HepG2 (cell line): ENCODE results near the gene TAF13. TPM values are rescaled to one million over a fixed set of nuclear protein-coding genes. Genes with fewer than 3 reads are reported as not detected.

Experiments
- BCLAF1 ChIP-seq: fragments of 450-650 bp; IDR thresholded peaks from 2 replicates; pipeline ENCODE4 v1.6.1; 2017; ENCODE audit warnings: mild to moderate bottlenecking
- FOSL2 ChIP-seq: sonication (generic); formaldehyde crosslinking; IDR thresholded peaks from 2 replicates; pipeline ENCODE4 v1.4.0; 2020; ENCODE audit warnings: missing genetic modification reagents
- FOXK2 ChIP-seq: fragments of 450-650 bp; IDR thresholded peaks from 2 replicates; pipeline ENCODE4 v1.6.1; 2016
- KLF12 ChIP-seq: sonication (generic); formaldehyde crosslinking; IDR thresholded peaks from 2 replicates; pipeline ENCODE4 v1.4.0; 2020; ENCODE audit warnings: missing genetic modification reagents, borderline replicate concordance
- NR2C2 ChIP-seq: sonication (generic); formaldehyde crosslinking; IDR thresholded peaks from 2 replicates; pipeline ENCODE4 v1.4.0; 2020; ENCODE audit warnings: missing genetic modification reagents, mild to moderate bottlenecking, moderate library complexity, borderline replicate concordance
- ZBTB26 ChIP-seq: IDR thresholded peaks from 2 replicates; pipeline ENCODE4 v1.6.1; 2016; ENCODE audit warnings: missing compliant biosample characterization, missing genetic modification reagents, borderline replicate concordance
- ZBTB3 ChIP-seq: sonication (generic); formaldehyde crosslinking; IDR thresholded peaks from 2 replicates; pipeline ENCODE4 v1.4.0; 2020; ENCODE audit warnings: low read depth, mild to moderate bottlenecking, moderate library complexity, missing genetic modification reagents, borderline replicate concordance
- ZMYM2 ChIP-seq: sonication (generic); formaldehyde crosslinking; IDR thresholded peaks from 2 replicates; pipeline ENCODE4 v1.8.0; 2022; ENCODE audit warnings: mild to moderate bottlenecking, missing genetic modification reagents
- ZNF251 ChIP-seq: sonication (generic); formaldehyde crosslinking; IDR thresholded peaks from 2 replicates; pipeline ENCODE4 v1.9.0; 2021; ENCODE audit warnings: mild to moderate bottlenecking, missing genetic modification reagents
- ZNF44 ChIP-seq: sonication (generic); formaldehyde crosslinking; IDR thresholded peaks from 2 replicates; pipeline ENCODE4 v1.5.1; 2020; ENCODE audit warnings: mild to moderate bottlenecking, missing genetic modification reagents
- polyA plus RNA-seq, 8 experiments: library from polyadenylated mRNA; depleted of rRNA in 3 of 8; stranded (reverse) in 7 of 8; unstranded in 1 of 8; fragments of >200 nt; fragmentation: Illumina TruSeq in 4 of 8; extraction: Trizol in 4 of 8; gene quantifications; 2 replicates each; pipeline versions ENCODE4 v1.2.1 to v1.2.3, GENCODE V29; 2011 to 2016; ENCODE audit warnings: low read depth in 4 of 8, missing spikeins in 1 of 8, mixed read lengths in 1 of 8; ENCODE audit not compliant: insufficient read depth in 1 of 8
- total RNA-seq, 5 experiments: library from RNA; depleted of rRNA; stranded (reverse); fragments of >200 nt; fragmentation: Illumina TruSeq; extraction: Trizol; gene quantifications; 2 replicates each; pipeline ENCODE4 v1.2.3, GENCODE V29; 2016; ENCODE audit warnings: low read depth in 1 of 5
- TF ChIP-seq, protein P1 (sequence below): sonication (generic); formaldehyde crosslinking; IDR thresholded peaks from 2 replicates; pipeline ENCODE4 v1.5.0; 2020; ENCODE audit warnings: missing genetic modification reagents, mild to moderate bottlenecking, borderline replicate concordance
- TF ChIP-seq, protein P2 (sequence below): sonication (generic); formaldehyde crosslinking; IDR thresholded peaks from 2 replicates; pipeline ENCODE4 v1.4.0; 2020; ENCODE audit warnings: mild to moderate bottlenecking, missing genetic modification reagents

Gene TAF13
- total and polyA plus RNA-seq, 2 of the 13 experiments (the other 11 are each of a cell fraction or from before 2014, with no cell fraction given), result 11.5 to 36.3 TPM

GRCh38 chr1:109090196-109091077, 14.6 kb upstream of the TAF13 start, which contains the start of gene TMEM167B (continued):
- TF ChIP-seq ZNF44 (CRISPR knock-in tag), result peak; percentile 79; the same call in 1 of the 2 replicates
- no peak; the same call in 1 of the 2 replicates for TF ChIP-seq ZBTB26 (CRISPR knock-in tag)
- TF ChIP-seq, protein P1, sequence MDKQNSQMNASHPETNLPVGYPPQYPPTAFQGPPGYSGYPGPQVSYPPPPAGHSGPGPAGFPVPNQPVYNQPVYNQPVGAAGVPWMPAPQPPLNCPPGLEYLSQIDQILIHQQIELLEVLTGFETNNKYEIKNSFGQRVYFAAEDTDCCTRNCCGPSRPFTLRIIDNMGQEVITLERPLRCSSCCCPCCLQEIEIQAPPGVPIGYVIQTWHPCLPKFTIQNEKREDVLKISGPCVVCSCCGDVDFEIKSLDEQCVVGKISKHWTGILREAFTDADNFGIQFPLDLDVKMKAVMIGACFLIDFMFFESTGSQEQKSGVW (CRISPR knock-in tag), result no peak
- peak; percentile 97 for TF ChIP-seq FOXK2
- TF ChIP-seq KLF12 (CRISPR knock-in tag), result peak; percentile 9; the same call in 1 of the 2 replicates
- no peak for TF ChIP-seq ZNF251 (CRISPR knock-in tag)
- TF ChIP-seq ZMYM2, result 0 out of 2 replicates have a peak, but pooled peaks have one; percentile 19
- TF ChIP-seq, protein P2, sequence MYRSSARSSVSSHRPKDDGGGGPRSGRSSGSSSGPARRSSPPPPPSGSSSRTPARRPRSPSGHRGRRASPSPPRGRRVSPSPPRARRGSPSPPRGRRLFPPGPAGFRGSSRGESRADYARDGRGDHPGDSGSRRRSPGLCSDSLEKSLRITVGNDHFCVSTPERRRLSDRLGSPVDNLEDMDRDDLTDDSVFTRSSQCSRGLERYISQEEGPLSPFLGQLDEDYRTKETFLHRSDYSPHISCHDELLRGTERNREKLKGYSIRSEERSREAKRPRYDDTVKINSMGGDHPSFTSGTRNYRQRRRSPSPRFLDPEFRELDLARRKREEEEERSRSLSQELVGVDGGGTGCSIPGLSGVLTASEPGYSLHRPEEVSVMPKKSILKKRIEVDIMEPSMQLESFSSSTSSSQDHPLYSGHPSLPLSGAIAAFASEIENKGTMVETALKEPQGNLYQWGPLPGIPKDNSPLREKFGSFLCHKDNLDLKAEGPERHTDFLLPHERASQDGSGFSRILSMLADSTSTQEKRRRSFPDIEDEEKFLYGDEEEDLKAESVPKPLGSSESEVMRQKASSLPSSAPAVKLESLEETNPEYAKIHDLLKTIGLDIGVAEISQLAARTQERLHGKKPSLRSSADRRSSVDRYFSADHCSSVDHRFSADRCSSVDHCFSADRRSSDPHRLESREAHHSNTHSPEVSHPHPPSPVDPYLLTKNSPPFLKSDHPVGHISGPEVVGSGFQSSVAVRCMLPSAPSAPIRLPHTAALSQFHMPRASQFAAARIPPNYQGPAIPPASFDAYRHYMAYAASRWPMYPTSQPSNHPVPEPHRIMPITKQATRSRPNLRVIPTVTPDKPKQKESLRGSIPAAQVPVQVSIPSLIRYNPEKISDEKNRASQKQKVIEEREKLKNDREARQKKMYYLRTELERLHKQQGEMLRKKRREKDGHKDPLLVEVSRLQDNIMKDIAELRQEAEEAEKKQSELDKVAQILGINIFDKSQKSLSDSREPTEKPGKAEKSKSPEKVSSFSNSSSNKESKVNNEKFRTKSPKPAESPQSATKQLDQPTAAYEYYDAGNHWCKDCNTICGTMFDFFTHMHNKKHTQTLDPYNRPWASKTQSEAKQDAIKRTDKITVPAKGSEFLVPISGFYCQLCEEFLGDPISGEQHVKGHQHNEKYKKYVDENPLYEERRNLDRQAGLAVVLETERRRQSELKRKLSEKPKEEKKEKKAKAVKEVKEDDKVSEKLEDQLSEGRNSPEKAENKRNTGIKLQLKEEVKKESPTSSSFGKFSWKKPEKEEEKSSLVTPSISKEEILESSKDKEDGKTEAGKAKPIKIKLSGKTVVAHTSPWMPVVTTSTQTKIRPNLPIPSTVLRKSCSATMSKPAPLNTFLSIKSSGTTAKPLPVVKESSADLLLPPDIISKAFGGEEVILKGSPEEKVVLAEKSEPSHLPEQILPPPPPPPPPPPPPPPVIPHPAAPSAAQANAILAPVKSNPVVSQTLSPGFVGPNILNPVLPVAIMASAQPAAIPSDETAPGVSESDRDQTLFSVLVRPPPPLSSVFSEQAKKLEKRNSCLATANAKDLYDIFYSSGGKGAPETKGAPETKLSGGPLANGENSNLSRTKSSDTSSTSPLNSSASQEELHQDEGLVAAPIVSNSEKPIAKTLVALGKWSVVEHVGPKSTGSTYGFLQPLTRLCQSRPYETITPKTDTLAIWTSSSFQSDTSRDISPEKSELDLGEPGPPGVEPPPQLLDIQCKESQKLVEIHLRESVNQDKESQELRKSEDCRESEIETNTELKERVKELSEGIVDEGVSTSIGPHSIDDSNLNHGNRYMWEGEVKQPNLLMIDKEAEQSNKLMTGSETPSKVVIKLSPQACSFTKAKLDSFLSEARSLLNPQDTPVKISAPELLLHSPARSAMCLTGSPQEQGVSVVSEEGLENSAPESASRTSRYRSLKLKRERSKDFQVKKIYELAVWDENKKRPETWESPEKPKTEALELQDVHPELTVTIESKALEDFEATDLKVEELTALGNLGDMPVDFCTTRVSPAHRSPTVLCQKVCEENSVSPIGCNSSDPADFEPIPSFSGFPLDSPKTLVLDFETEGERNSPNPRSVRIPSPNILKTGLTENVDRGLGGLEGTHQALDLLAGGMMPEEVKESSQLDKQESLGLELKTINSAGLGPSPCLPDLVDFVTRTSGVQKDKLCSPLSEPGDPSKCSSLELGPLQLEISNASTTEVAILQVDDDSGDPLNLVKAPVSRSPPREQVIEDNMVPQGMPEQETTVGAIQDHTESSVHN (CRISPR knock-in tag), result 0 out of 2 replicates have a peak, but pooled peaks have one; percentile 31
- no peak for TF ChIP-seq BCLAF1
- TF ChIP-seq FOSL2 (CRISPR knock-in tag), result peak; percentile 73
- TF ChIP-seq NR2C2 (CRISPR knock-in tag), result peak; percentile 83; the same call in 1 of the 2 replicates
- TF ChIP-seq ZBTB3 (CRISPR knock-in tag), result 0 out of 2 replicates have a peak, but pooled peaks have one; percentile 41
